GM21528 (cell line): Measurements from ENCODE around the gene SLC39A13.

Experiments used
- ATAC-seq: cut with Tn5 transposase; IDR thresholded peaks from one replicate; pipeline ENCODE4 v1.9.1; 2021; ENCODE audit warnings: mild to moderate bottlenecking, moderate library complexity; ENCODE audit not compliant: unreplicated experiment, low FRiP score

SLC39A13 gene

DNA sequence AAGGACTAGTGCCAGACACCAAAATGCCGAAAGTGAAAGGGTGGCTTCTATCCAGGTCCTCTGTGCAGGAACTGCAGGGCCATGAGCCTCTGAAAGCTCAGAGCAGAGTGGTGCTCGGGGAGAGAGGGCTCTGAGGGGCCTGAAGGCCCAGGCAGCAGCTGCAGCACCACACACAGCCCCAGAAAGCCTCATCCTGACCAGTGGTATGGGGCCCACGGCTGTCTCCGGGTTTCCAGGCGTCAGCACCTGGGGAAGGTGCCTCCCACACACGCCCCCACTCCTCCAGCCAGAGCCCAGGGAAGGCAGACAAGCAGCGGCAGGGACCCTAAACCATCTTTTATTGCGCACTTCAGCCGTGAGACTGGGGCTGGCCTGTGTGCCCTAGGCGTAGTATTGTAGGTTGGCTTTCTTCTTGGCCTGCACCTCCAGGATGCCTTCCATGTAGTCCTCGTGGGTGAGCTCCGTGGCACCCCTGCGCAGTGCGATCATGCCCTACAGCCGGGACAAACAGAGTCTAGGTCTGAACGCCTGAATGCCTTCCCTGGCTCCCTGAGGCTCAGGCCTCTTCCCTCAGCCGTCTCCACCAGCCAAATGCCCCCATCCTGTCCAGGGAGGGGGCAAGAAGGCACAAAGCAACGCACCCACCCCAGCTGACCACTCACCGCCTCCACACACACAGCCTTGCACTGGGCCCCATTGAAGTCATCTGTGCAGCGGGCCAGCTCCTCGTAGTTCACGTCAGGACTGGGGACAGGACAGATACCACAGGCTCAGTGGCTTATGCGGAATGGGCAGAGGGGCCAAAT, 10.3 kb downstream of the SLC39A13 start:
- ATAC-seq, result no peak

DNA sequence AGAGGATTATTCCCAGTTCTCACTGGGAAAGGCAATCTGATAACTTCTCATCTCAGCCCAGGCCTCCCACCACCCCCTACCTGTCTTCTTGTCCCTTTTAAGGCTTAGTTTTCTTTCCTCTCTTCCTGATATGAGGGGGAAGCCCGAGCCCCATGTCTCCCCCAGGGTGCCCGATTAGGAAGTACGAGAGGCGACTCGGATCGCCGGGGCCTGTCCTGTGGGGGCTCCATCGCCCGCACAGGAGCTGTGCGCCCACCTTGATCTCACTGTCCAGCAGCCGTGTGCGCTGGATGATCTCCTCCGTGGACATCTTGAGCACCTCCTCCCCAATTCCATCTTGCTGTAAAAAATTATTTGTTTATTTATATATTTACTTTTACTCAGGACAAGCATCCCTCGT, 17.2 kb downstream of the SLC39A13 start:
- ATAC-seq, result peak; percentile 2

DNA sequence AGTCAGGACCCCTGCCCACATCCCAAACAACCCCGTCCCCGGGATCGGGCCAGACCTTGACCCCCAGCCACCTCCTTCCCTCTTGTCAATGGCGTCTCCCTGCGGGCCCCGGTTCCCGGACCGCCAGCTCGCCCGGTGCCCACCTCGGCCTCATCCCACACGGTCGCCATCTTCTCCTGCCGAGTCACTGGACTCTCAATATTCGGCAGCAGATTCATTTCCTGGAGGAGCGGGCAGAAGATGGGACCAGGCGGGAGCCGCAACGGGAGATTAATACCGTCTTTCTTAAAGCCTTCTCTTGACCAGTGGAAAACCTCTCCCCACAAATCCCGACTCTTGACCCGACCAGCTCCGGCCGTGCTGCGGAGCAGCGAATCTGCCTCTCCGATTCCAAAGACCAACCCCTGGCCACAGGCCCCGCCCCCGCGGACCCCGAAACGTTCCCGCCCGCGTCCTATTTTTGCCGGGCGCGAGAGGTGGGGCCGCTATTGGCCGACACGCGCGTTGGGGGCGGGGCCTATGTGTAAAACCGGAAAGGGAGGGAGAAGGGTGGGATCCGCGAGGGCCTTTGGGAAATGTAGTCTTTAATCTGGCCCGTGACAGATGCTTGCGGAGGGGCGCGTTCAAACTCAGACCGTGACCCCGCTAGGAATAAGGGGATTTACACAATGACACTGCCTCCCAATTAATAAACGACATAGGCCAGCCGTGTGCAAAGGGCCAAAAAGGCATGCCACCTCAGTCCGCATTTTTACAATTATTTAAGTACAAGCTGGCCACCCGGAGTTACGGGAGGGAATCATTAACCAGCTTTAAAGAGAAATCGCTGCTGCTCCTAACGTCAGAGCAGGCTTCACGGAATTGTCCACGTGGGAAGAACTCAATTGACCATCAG, 17.9 kb downstream of the SLC39A13 start, which contains the start of gene PSMC3:
Gene PSMC3 (minus strand): TSS at position 378 of the 895 bp plus-strand sequence. CDS start 160 bp downstream, at position 218.
- ATAC-seq, result peak; percentile 87

DNA sequence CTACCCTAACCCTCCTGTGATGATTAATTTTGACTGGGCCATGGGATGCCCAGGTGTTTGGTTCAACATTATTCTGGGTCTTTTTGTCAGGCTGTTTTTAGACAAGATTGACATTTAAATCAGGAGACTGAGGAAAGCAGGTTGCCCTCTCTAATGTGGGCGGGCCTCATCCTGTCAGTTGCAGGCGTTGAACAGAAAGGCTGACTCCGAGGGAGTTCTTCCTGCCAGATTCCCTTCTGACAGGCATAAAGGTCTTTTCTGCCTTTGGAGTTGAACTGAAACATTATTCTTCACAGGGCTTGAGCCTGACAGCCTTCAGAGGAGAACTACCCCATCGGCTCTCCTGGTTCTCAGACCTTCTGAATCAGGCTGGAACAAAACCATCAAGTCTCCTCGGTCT, 22.1 kb downstream of the SLC39A13 start:
- ATAC-seq, result no peak

DNA sequence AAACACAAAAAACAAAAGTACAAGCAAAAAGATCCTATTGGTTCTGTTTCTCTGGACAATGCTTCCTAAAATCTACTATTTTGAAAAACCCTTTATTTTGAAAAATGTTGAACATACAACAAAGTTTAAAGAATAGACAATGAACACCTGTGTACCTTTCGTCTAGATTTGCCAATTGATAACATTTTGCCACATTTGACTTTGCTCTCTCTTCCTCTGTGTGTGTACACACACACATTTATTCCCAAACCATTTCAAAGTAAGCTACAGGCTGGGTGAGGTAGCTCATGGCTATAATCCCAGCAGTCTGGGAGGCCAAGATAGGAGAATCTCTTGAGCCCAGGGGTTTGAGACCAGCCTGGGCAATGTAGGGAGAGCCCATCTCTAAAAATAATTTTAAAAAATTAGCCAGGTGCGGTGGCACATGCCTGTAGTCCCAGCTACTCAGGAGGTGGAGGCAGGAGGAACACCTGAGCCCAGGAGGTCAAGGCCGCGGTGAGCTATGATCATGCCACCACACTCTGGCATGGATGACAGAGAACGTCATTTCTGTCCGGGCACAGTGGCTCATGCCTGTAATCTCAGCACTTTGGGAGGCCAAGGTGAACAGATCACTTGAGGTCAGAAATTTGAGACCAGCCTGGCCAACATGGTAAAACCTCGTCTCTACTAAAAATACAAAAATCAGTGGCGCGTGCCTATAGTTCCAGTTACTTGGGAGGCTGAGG, 23.1 kb downstream of the SLC39A13 start:
- ATAC-seq, result no peak

DNA sequence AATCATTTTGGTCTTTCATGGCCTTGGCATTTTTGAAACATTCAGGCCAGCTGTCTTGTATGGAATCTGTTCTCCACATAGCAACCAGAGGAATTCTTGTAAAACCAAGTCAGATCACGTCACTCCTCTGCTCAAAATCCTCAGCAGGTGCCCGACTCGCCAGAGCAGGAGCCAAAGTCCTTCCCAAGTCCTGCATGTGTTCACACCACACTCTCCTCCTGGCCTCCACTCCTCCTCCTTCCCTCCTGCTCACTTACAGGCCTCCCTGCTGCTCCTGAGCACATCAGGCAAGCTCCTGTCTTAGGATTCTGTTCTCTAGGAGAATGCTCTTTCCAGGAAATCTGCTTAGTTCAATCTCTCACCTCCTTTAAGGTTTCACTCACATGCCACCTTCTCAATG, 24.8 kb downstream of the SLC39A13 start:
- no peak for ATAC-seq

DNA sequence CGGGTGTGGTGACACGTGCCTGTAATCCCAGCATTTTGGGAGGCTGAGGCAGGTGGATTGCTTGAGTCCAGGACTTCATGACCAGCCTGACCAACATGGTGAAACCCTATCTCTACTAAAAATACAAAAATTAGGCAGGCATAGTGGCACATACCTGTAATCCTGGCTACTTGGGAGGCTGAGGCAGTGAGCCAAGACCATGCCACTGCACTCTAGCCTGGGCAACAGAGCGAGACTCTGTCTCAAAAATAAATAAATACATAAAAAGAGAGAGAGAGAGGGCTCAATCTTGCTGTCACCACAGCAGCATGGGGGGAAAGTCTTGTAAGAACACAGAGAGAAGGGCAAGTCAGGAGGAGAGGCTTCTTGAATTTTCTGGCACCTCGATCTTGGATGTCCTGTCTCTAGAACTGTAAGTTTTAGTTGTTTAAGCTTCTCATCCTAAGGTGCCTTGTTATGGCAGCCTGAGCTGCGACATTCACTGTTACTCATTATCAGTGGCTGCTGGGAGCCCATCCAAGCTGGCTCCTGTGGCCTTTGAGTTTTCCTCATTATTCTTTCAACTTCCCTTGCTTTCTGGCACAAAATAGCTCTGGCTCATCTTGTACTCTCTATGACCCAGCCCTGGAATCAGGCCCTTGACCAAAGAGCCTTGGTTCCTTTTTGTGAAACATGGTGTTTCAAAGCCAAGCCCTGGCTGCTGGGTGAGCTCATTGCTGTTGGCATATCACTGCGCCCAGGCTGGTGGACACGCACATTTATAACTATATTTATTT, 25.8 kb downstream of the SLC39A13 start:
- no peak for ATAC-seq

DNA sequence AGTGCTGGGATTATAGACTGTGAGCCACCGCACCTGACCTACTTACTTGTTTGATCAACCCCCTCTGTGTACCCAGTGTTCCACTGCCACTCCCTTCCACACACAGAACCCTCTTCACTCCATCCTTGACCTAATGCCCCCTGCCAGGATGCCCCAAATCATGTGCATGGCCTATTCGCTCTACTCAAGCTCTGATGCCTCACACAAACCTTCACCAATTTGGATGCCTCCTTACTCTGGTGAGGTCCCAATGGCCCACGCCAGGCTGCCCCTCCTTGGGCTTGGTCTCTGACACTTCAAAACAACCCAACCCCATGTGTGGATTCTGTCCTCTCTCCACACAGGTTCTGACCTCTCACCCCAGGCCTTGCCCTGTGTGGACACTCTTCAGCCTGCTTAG, 27.3 kb downstream of the SLC39A13 start:
- ATAC-seq, result no peak

DNA sequence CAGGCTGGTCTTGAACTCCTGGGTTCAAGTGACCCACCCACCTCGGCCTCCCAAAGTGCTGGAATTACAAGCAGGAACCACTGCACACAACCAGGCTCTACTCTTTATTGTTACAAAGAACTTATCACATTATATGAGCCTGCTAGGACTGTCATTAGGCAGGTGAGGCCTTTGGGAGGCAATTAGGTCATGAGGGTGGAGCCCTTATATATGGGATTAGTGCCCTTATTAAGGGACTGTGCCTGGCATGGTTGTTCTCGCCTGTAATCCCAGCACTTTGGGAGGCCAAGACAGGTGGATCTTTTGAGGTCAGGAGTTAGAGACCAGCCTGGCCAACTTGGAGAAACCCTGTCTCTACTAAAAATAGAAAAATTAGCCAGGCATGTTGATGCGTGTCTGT, 28.3 kb downstream of the SLC39A13 start:
- ATAC-seq, result no peak

DNA sequence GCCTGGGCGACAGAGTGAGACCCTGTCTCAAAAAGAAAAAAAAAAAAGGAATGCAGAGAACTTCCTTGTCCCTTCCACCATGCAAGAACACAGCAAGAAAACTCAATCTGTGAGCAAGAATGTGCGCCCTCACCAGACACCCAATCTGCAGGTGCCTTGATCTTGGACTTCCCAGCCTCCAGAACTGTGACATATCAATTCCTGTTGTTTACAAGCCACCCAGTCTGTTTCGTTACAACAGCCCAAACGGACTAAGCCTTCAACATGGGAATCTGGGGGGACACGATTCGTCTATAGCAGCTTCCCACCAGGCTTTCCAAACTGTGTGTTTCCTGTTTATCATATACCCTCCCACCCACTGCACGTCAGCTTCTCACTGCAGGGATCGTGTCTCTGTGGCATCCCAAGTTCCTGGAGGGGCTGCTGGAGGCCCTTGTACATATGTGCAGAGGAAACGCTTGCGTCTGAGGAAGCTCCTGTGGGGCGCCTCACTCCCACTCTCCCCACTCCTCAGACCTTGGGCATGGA, 28.9 kb downstream of the SLC39A13 start:
- ATAC-seq, result no peak

DNA sequence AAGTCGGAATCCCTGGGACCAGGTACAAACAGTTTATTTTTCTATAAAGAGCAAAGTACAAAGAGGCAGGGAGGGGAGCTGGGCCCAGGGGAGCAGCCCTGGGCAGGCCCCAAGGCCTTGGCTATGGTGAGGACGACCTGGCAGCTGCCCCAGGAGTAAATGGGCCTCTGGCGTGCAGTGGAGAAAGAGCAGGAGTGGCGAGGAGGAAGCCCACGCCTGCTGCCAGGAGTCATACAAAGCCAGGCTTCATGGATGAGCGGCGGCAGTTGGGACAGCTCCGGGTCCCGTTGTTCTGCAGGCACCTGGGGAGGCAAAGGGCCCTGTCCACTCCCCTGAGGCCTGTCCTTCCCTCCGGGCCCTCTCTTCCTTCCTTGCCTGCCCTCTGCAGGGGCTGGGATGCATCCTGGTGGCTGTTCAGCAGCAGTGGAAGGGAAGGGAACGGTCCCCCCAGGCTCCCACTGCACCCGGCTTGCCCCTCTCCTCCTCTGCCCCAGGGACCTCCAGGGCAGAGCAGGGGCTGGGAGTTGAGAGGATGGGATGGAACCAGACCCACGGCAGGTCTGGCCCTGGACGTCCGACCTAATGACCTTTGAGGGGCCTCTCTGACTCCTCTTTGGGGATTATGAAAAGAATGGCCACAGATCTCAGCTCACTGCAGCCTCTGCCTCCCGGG, 29.5 kb downstream of the SLC39A13 start:
- ATAC-seq, result no peak

DNA sequence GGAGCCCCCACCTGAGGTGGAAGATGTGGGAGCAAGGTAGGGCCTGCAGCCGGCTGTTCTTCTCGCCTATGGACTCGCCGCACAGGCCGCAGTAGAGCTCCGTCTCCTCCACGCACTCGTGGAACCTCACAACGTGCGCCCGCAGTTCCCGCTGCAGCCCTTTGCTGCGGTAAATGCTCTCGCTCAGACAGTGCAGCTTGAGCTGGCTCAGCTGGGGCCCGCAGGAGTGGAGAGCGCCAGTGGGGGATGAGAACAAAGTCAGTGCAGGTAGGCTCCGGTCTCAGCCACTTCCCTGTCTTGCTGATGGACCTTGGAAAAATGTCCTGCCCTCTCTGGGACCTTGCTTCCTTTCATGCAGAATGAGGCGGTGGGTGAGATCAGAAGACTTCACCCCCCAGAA, 30.3 kb downstream of the SLC39A13 start:
- ATAC-seq, result no peak

DNA sequence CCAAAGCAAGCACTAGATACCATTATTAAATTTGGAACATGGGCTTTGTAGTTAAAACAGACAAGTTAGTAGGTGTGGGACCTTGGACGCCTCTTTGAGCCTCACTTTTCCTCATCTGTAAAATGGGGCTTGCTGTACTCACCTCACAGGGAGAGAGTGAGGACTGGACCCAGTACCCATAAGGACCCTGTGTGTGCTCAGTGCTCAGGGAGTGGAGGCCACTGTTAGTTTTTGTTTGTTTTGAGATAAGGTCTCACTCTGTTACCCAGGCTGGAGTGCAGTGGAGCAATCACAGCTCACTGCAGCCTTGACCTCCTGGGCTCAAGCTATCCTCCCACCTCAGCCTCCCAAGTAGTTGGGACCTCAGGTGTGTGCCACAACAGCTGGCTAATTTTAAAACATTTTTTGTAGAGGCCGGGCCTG, 31.7 kb downstream of the SLC39A13 start:
- no peak for ATAC-seq

DNA sequence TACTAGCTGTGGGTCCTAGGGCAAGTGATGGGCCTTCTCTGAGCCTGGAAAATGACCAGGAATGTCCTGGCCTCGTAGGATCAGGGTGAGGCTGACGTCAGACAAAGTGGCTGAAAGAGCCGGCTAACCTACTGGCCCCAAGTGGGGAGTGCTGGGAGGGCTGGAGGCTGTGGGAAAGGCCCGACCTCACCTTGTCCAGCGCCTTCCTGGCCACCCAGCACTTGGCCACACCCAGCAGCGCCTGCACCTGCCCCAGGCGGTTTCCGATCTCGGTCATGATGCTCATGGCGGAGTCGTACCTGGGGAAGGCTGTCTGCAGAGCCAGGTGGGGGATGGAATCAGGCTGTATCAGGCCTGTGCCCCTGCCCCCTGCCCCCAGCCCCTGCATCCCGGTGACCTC, 33.0 kb downstream of the SLC39A13 start:
- no peak for ATAC-seq

DNA sequence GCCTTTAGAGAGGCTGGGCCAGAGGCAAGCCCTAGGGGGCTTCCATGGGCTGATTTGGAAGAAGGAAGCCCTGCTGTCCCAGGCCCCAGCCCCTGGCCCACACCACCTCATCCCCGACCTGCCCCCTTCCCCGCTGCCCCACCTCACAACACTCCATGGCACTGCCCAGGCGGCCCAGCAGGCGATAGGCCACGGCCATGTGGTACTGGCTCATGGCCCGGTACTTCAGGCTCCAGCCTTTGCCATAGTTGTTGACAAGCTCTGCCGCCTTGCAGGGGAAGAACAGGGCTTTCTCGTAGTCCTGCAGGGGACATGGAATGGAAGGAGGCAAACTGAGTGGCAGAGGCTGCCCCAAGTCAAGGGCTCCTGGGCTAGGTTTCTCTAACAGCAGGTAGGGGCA, 34.1 kb downstream of the SLC39A13 start:
- ATAC-seq, result no peak

DNA sequence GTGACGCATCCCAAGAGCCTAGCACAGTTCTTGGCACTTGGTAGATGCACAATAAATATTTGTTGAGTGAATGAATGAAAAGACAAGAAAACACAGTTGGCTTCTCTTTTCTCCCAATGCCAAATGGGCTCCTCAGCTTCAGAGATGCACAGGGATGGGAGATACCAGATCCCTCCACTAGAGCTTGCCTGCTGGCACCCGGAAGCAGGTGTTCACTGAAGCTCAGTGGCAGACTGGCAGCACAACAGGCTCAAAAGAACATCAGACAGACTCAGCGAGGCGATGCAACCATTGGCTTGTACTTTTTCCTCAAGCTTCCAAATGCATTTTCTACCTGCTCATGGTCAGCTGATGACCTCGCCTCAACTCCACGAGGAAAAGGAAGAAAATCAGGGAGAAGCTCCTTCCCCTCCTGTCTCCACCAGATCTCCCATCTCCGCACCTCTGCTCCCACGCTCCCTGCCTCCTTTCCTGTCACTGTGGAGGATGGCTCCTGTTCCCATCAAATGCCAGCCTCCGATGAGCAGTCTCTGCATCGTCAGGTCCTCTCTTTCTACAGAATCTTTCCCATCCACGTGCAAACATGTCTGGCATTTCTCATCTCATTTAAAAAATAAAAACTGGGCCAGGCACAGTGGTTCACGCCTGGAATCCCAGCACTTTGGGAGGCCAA, 34.8 kb downstream of the SLC39A13 start:
- ATAC-seq, result no peak

DNA sequence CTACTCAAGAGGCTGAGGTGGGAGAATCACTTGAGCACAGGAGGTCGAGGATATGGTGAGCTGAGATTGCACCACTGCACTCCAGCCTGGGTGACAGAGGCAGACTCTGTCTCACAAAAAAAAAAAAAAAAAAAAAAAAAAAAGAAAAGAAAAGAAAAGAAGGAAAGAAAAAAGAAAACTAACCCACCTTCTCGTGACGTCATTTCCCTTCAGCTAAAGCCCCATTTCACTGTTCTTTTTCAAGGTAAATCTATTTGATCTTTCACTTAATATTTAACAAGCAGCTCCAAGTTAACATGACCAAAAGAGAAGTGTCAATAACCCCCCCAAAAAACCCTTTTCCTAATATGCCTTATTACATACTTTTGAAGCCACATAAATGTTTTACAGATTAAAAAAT, 35.4 kb downstream of the SLC39A13 start:
- no peak for ATAC-seq

DNA sequence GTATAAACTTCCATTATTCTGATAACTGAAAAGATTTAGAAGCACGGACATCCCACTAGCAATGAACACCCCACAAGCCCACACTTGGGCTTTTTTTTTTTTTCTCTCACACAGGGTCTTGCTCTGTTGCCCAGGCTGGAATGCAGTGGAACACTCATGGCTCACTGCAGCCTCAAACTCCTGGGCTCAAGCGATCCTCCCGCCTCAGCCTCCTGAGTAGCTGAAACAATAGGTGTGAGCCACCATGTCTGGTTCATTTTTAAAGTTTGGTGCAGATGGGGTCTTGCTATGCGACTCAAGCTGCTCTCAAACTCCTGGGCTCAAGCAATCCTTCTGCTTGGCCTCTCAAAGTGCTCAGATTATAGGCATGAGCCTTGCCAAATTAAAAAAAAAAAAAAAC, 37.5 kb downstream of the SLC39A13 start:
- no peak for ATAC-seq

DNA sequence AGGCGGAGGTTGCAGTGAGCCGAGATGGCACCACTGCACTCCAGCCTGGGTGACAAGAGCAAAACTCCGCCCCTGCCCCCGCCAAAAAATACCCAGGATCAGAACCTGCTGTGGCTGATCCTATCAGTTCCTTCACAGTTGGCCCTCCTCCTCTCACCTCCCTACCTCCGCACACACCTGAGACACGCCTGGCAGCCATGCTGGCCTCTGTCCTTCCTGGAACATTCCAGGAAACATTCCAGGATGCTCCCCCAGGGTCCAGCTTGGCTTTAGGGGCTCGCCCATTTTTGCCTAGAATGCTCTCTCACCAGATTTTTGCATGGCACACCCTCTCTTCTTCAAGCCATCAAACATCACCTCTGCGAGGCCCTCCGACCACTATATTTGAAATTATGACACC, 38.4 kb downstream of the SLC39A13 start:
- ATAC-seq, result no peak
